Gastrocnemius medialis (tissue), 4 donors: ENCODE results near the gene PLG.

Experiments used
- POLR2A ChIP-seq, 2 donors: fragments of 450-650 bp; IDR thresholded peaks; one replicate each; pipeline ENCODE4 v1.6.1; 2017; ENCODE audit warnings: antibody characterized with exemption in 2 of 2, mild to moderate bottlenecking in 2 of 2, moderate library complexity in 2 of 2
- TF ChIP-seq, protein P1 (sequence below), 5 experiments: fragments of 450-650 bp in 3 of 5; fragments of 200-600 bp in 2 of 5; sonication (generic) in 2 of 5; IDR thresholded peaks in 4 of 5; conservative IDR thresholded peaks in 1 of 5; 1 replicate in 4 of 5; 2 replicates in 1 of 5; pipeline ENCODE4 v1.5.1; 2016 to 2019; ENCODE audit warnings: antibody characterized with exemption in 5 of 5, mild to moderate bottlenecking in 3 of 5, moderate library complexity in 3 of 5

DNA sequence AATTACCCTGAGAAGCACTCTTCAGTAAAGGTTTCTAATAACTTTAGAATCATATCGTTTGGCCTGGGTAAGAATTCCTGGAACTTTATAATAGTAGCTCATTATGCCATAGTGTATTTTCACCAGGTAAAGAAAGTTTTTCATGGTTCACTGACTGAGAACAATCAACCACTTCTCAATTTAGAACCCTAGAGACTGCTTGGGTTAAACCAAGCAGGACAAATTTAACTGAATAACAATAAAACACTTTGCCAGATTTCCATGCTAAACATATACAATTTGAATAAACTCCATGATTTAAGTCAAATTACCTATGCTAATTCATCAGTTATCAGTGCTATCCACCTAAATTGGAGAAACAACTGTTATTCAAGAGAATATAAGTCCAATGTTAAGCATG lies 99.4 kb downstream of the PLG start:
- TF ChIP-seq, protein P1, sequence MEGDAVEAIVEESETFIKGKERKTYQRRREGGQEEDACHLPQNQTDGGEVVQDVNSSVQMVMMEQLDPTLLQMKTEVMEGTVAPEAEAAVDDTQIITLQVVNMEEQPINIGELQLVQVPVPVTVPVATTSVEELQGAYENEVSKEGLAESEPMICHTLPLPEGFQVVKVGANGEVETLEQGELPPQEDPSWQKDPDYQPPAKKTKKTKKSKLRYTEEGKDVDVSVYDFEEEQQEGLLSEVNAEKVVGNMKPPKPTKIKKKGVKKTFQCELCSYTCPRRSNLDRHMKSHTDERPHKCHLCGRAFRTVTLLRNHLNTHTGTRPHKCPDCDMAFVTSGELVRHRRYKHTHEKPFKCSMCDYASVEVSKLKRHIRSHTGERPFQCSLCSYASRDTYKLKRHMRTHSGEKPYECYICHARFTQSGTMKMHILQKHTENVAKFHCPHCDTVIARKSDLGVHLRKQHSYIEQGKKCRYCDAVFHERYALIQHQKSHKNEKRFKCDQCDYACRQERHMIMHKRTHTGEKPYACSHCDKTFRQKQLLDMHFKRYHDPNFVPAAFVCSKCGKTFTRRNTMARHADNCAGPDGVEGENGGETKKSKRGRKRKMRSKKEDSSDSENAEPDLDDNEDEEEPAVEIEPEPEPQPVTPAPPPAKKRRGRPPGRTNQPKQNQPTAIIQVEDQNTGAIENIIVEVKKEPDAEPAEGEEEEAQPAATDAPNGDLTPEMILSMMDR (IDR thresholded peaks at IDR 0.05 in 4 of 5, conservative IDR thresholded peaks at IDR 0.05 in 1 of 5), result no peak
- no peak for TF ChIP-seq POLR2A (IDR thresholded peaks at IDR 0.05)
